Naive B cell (primary cell): Measurements from ENCODE around the gene ETNK2. TPM values are rescaled to one million over a fixed set of nuclear protein-coding genes. Genes with fewer than 3 reads are reported as not detected.

ENCODE experiments used
- ATAC-seq, 2 donors: fragments of 150-1000 bp; cut with Tn5 transposase; 2 replicates each; pipeline ENCODE4 v1.10.0; 2021; ENCODE audit warnings: low read depth in 2 of 2, mild to moderate bottlenecking in 2 of 2, moderate library complexity in 2 of 2
- DNase-seq: peaks from one replicate; pipeline ENCODE4 v3.0.0; 2022
- H3K27ac Mint-ChIP-seq, 6 donors: one replicate each; pipeline ENCODE4 v1.8.0; 2020 to 2022; ENCODE audit warnings: mild to moderate bottlenecking in 6 of 6, mixed read lengths in 6 of 6, moderate library complexity in 5 of 6, inconsistent platforms in 2 of 6
- H3K27me3 Mint-ChIP-seq, 3 donors: one replicate each; pipeline ENCODE4 v1.8.0; 2021 to 2022; ENCODE audit warnings: mixed read lengths in 3 of 3, mild to moderate bottlenecking in 1 of 3
- H3K36me3 Mint-ChIP-seq, 2 donors: one replicate each; pipeline ENCODE4 v1.8.0; 2020 to 2022; ENCODE audit warnings: mixed read lengths in 2 of 2, inconsistent platforms in 1 of 2, mild to moderate bottlenecking in 1 of 2
- H3K4me1 Mint-ChIP-seq, 3 donors: one replicate each; pipeline ENCODE4 v1.8.0; 2020 to 2022; ENCODE audit warnings: mixed read lengths in 3 of 3, inconsistent platforms in 1 of 3, mild to moderate bottlenecking in 1 of 3, moderate library complexity in 1 of 3
- H3K4me3 Mint-ChIP-seq, 8 donors: one replicate each; pipeline ENCODE4 v1.8.0; 2020 to 2022; ENCODE audit warnings: mild to moderate bottlenecking in 8 of 8, mixed read lengths in 8 of 8, moderate library complexity in 8 of 8, inconsistent platforms in 2 of 8
- H3K9me3 Mint-ChIP-seq, 7 donors: one replicate each; pipeline ENCODE4 v1.8.0; 2020 to 2022; ENCODE audit warnings: mixed read lengths in 7 of 7, mild to moderate bottlenecking in 5 of 7, inconsistent platforms in 2 of 7, moderate library complexity in 1 of 7
- polyA plus RNA-seq, 6 donors: library from polyadenylated mRNA; unstranded; fragments of 300-500 nt; fragmentation: Illumina TruSeq; gene quantifications; one replicate each; pipeline ENCODE4 v1.2.3, GENCODE V29; 2021; ENCODE audit warnings: low read depth in 6 of 6

ETNK2 gene
- polyA plus RNA-seq, 6 donors from 2014 or later = 0.18 to 0.99 (median 0.35) TPM; not detected in 2

- Mint-ChIP-seq H3K27ac (no peak overlapping the region), H3K9me3 (no peaks in the 10 kb centered on the region), H3K27me3 (peaks cover 4 to 29% (median 19%) of the 10 kb centered on the region in 3 donors), H3K36me3 (no peaks in the 10 kb centered on the region), H3K4me3 (no peak overlapping the region), H3K4me1 (peaks cover 4 to 5% (median 4%) of the 10 kb centered on the region in 3 donors)
- ATAC-seq = peak in 1 of 2 donors; percentile 47
- no peak for DNase-seq
Measured at GRCh38 chr1:204134103-204134502, 17.7 kb downstream of the ETNK2 start.

- Mint-ChIP-seq H3K27me3 (peaks cover 4 to 23% (median 19%) of the 10 kb centered on the region in 3 donors), H3K4me1 (peaks cover 8 to 13% (median 10%) of the 10 kb centered on the region in 3 donors), H3K9me3 (no peaks in the 10 kb centered on the region), H3K27ac (no peak overlapping the region), H3K4me3 (no peak overlapping the region), H3K36me3 (no peaks in the 10 kb centered on the region)
- no peak for DNase-seq
- ATAC-seq = no peak
Measured at GRCh38 chr1:204132718-204133117, 19.1 kb downstream of the ETNK2 start.

- ATAC-seq (no peak), DNase-seq (no peak)
- peaks cover 4 to 23% (median 19%) of the 10 kb centered on the region in 3 donors for H3K27me3 Mint-ChIP-seq
- H3K4me1 Mint-ChIP-seq = peaks cover 8 to 13% (median 10%) of the 10 kb centered on the region in 3 donors
- H3K36me3 Mint-ChIP-seq = no peaks in the 10 kb centered on the region
- H3K4me3 Mint-ChIP-seq = no peak overlapping the region
- H3K9me3 Mint-ChIP-seq = no peaks in the 10 kb centered on the region
- no peak overlapping the region for H3K27ac Mint-ChIP-seq
Measured at GRCh38 chr1:204131978-204132377, 19.9 kb downstream of the ETNK2 start.

GRCh38 chr1:204130981-204131892, 20.6 kb downstream of the ETNK2 start:
- no peaks in the 10 kb centered on the region for H3K9me3 Mint-ChIP-seq
- H3K27me3 Mint-ChIP-seq = peaks cover 7 to 25% (median 23%) of the 10 kb centered on the region in 3 donors
- DNase-seq (no peak), ATAC-seq (no peak)
- H3K27ac Mint-ChIP-seq = peak overlapping the region in 2 of 6 donors; percentile 75 to 90
- no peaks in the 10 kb centered on the region for H3K36me3 Mint-ChIP-seq
- H3K4me1 Mint-ChIP-seq = peaks cover 8 to 14% (median 13%) of the 10 kb centered on the region in 3 donors
- H3K4me3 Mint-ChIP-seq = no peak overlapping the region

GRCh38 chr1:204130178-204130577, 21.7 kb downstream of the ETNK2 start:
- H3K4me1 Mint-ChIP-seq = peaks cover 8 to 14% (median 13%) of the 10 kb centered on the region in 3 donors
- H3K27me3 Mint-ChIP-seq = peaks cover 7 to 25% (median 19%) of the 10 kb centered on the region in 3 donors
- H3K4me3 Mint-ChIP-seq = no peak overlapping the region

GRCh38 chr1:204128964-204129896, 22.6 kb downstream of the ETNK2 start:
- peaks cover 8 to 14% (median 13%) of the 10 kb centered on the region in 3 donors for H3K4me1 Mint-ChIP-seq
- ATAC-seq = peak; percentile 72 to 77
- peak overlapping the region in 2 of 8 donors; percentile 37 to 53 for H3K4me3 Mint-ChIP-seq
- peak; percentile 33 for DNase-seq
- H3K36me3 Mint-ChIP-seq = no peaks in the 10 kb centered on the region
- peaks cover 7 to 30% (median 18%) of the 10 kb centered on the region in 3 donors for H3K27me3 Mint-ChIP-seq
- peak overlapping the region in 2 of 6 donors; percentile 38 to 78 for H3K27ac Mint-ChIP-seq
- H3K9me3 Mint-ChIP-seq = no peaks in the 10 kb centered on the region

More at GRCh38 chr1:204130178-204130577, 21.7 kb downstream of the ETNK2 start:
- no peak for DNase-seq
- H3K36me3 Mint-ChIP-seq = no peaks in the 10 kb centered on the region
- ATAC-seq = no peak
- H3K27ac Mint-ChIP-seq = no peak overlapping the region
- no peaks in the 10 kb centered on the region for H3K9me3 Mint-ChIP-seq

- ATAC-seq (no peak), DNase-seq (no peak)
- peak overlapping the region in 2 of 6 donors; percentile 38 to 78 for H3K27ac Mint-ChIP-seq
- no peaks in the 10 kb centered on the region for H3K36me3 Mint-ChIP-seq
- peak overlapping the region in 1 of 8 donors; percentile 20 for H3K4me3 Mint-ChIP-seq
- peaks cover 7 to 34% (median 20%) of the 10 kb centered on the region in 3 donors for H3K27me3 Mint-ChIP-seq
- H3K4me1 Mint-ChIP-seq = peaks cover 8 to 14% (median 13%) of the 10 kb centered on the region in 3 donors
- H3K9me3 Mint-ChIP-seq = no peaks in the 10 kb centered on the region
Measured at GRCh38 chr1:204128464-204128963, 23.3 kb downstream of the ETNK2 start.

- peak overlapping the region in 1 of 8 donors; percentile 12 for H3K4me3 Mint-ChIP-seq
- H3K27ac Mint-ChIP-seq = peak overlapping the region in 2 of 6 donors; percentile 27 to 39
- peaks cover 8 to 14% (median 13%) of the 10 kb centered on the region in 3 donors for H3K4me1 Mint-ChIP-seq
- ATAC-seq = no peak
- H3K36me3 Mint-ChIP-seq = no peaks in the 10 kb centered on the region
- DNase-seq = no peak
- peaks cover 7 to 40% (median 26%) of the 10 kb centered on the region in 3 donors for H3K27me3 Mint-ChIP-seq
- no peaks in the 10 kb centered on the region for H3K9me3 Mint-ChIP-seq
Measured at GRCh38 chr1:204127597-204128242, 24.1 kb downstream of the ETNK2 start.

GRCh38 chr1:204126956-204127355, 24.9 kb downstream of the ETNK2 start:
- Mint-ChIP-seq H3K27ac (no peak overlapping the region), H3K36me3 (no peaks in the 10 kb centered on the region), H3K27me3 (peaks cover 7 to 40% (median 26%) of the 10 kb centered on the region in 3 donors), H3K4me1 (peaks cover 8 to 14% (median 13%) of the 10 kb centered on the region in 3 donors), H3K4me3 (no peak overlapping the region), H3K9me3 (no peaks in the 10 kb centered on the region)
- DNase-seq (no peak), ATAC-seq (no peak)

- Mint-ChIP-seq H3K27ac (no peak overlapping the region), H3K27me3 (peaks cover 7 to 38% (median 26%) of the 10 kb centered on the region in 3 donors)
Measured at GRCh38 chr1:204126386-204126785, 25.5 kb downstream of the ETNK2 start.

GRCh38 chr1:204125759-204126351, 26.0 kb downstream of the ETNK2 start:
- Mint-ChIP-seq H3K4me3 (no peak overlapping the region), H3K27me3 (peaks cover 7 to 33% (median 21%) of the 10 kb centered on the region in 3 donors), H3K4me1 (peaks cover 8 to 14% (median 13%) of the 10 kb centered on the region in 3 donors), H3K36me3 (no peaks in the 10 kb centered on the region), H3K9me3 (no peaks in the 10 kb centered on the region), H3K27ac (peak overlapping the region in 1 of 6 donors; percentile 54)
- no peak for ATAC-seq
- DNase-seq = no peak

More at GRCh38 chr1:204126386-204126785, 25.5 kb downstream of the ETNK2 start:
- no peaks in the 10 kb centered on the region for H3K36me3 Mint-ChIP-seq
- ATAC-seq = no peak
- peak overlapping the region in 1 of 8 donors; percentile 72 for H3K4me3 Mint-ChIP-seq
- no peak for DNase-seq
- peaks cover 8 to 14% (median 13%) of the 10 kb centered on the region in 3 donors for H3K4me1 Mint-ChIP-seq
- H3K9me3 Mint-ChIP-seq = no peaks in the 10 kb centered on the region

- ATAC-seq (no peak), DNase-seq (no peak)
- H3K4me3 Mint-ChIP-seq = no peak overlapping the region
- peak overlapping the region in 1 of 6 donors; percentile 88 for H3K27ac Mint-ChIP-seq
- H3K4me1 Mint-ChIP-seq = peaks cover 8 to 14% (median 13%) of the 10 kb centered on the region in 3 donors
- no peaks in the 10 kb centered on the region for H3K36me3 Mint-ChIP-seq
- no peaks in the 10 kb centered on the region for H3K9me3 Mint-ChIP-seq
- H3K27me3 Mint-ChIP-seq = peaks cover 3 to 26% (median 15%) of the 10 kb centered on the region in 3 donors
Measured at GRCh38 chr1:204124639-204125038, 27.2 kb downstream of the ETNK2 start.
